GM21360 (cell line): ENCODE measurements around the gene PRKCSH.

Experiments
- ATAC-seq: cut with Tn5 transposase; IDR thresholded peaks from one replicate; pipeline ENCODE4 v1.9.1; 2021; ENCODE audit warnings: mild to moderate bottlenecking, moderate library complexity; ENCODE audit not compliant: unreplicated experiment

The PRKCSH gene

DNA sequence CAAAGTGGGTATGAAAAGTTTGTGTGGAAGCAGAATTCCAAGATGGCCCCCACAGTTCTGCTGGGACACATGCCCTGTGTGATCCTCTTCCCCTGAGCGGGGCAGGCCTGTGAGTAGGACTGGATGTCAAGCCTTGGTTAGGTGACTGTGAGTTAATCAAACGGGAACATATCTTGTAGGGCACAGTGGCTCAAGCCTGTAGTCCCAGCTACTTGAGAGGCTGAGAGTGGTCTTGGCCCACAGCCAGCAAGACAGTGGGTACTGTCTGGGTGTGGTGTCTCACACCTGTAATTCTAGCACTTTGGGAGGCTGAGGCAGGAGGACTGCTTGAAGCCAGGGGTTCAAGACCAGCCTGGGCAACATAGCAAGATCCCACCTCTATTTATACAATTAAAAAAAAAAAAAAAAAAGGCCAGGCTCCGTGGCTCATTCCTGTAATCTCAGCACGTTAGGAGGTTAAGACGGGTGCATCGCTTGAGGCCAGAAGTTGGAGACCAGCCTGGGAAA, 63.8 kb downstream of the PRKCSH start:
- ATAC-seq = no peak

DNA sequence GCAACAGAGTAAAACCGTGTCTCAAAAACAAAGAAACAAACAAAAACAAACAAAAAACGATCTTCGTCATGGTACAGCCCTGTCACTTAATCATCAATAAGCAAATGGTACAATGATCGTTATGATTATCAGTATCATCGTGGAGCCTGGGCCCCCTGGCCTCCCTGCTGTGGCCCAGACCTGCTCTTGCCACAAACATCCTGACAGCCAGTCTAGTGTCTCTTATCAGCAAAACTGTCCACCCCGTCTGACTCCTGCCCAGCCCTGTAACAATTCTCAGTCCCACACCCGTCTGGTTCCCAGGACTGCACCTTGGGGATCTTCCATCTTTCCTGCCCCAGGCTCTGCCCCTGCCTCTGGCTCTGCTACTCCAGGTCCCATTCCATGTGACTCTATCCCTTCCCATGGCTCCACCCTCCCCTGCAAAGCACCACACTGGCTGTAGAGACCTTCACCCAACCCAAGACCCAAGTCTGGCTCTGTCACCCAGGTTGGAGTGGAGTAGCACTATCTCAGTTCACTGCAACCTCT, 64.5 kb downstream of the PRKCSH start:
- ATAC-seq = no peak
